OCI-LY1 (cell line): ENCODE results near the gene SMYD1.

Experiments used
- H2AFZ ChIP-seq: fragments of 200-600 bp; sonication (generic), shearing (Covaris generic); 2 replicates; pipeline ENCODE4 v1.6.0; 2014; ENCODE audit warnings: antibody characterized with exemption, mild to moderate bottlenecking, low read length
- H3F3A ChIP-seq: fragments of 200-600 bp; sonication (generic), shearing (Covaris generic); 2 replicates; pipeline ENCODE4 v1.6.0; 2014; ENCODE audit warnings: mild to moderate bottlenecking, antibody characterized with exemption, low read length, moderate library complexity; ENCODE audit not compliant: insufficient read depth
- H3K27ac ChIP-seq: fragments of 200-600 bp; sonication (generic); 2 replicates; pipeline ENCODE4 v1.5.1; 2014; ENCODE audit warnings: low read length, mixed run types, mild to moderate bottlenecking, low read depth; ENCODE audit not compliant: poor library complexity, severe bottlenecking
- H3K27me3 ChIP-seq: fragments of 200-600 bp; sonication (generic); 2 replicates; pipeline ENCODE4 v1.6.0; 2014; ENCODE audit warnings: antibody characterized with exemption, mild to moderate bottlenecking, low read length, moderate library complexity; ENCODE audit not compliant: insufficient read depth
- H3K36me3 ChIP-seq: fragments of 200-600 bp; sonication (generic); 2 replicates; pipeline ENCODE4 v1.6.1; 2014; ENCODE audit warnings: mild to moderate bottlenecking, antibody characterized with exemption, low read length, moderate library complexity, mixed read lengths; ENCODE audit not compliant: insufficient read depth
- H3K4me1 ChIP-seq: fragments of 200-600 bp; sonication (generic); 2 replicates; pipeline ENCODE4 v1.5.1; 2014; ENCODE audit warnings: mild to moderate bottlenecking, low read length, moderate library complexity; ENCODE audit not compliant: insufficient read depth, severe bottlenecking
- H3K4me2 ChIP-seq: fragments of 200-600 bp; sonication (generic), shearing (Covaris generic); 2 replicates; pipeline ENCODE4 v1.6.1; 2014; ENCODE audit warnings: low read length
- H3K4me3 ChIP-seq: fragments of 200-600 bp; sonication (generic); 2 replicates; pipeline ENCODE4 v1.5.1; 2014; ENCODE audit warnings: low read length, low read depth, mild to moderate bottlenecking, mixed read lengths; ENCODE audit not compliant: poor library complexity, severe bottlenecking
- H3K79me2 ChIP-seq: fragments of 200-600 bp; shearing (Covaris generic); 2 replicates; pipeline ENCODE4 v1.6.1; 2016; ENCODE audit warnings: mixed run types, low read length, mixed read lengths; ENCODE audit not compliant: insufficient read depth
- H3K9ac ChIP-seq: fragments of 200-600 bp; sonication (generic), shearing (Covaris generic); 2 replicates; pipeline ENCODE4 v1.6.1; 2014; ENCODE audit warnings: mild to moderate bottlenecking, low read length, mixed read lengths
- H3K9me2 ChIP-seq: fragments of 200-600 bp; sonication (generic), shearing (Covaris generic); 2 replicates; pipeline ENCODE4 v1.6.1; 2014; ENCODE audit warnings: low read depth, mild to moderate bottlenecking, low read length, mixed read lengths
- H3K9me3 ChIP-seq: fragments of 200-600 bp; shearing (Covaris generic); 2 replicates; pipeline ENCODE4 v1.6.1; 2014; ENCODE audit warnings: low read length, mixed read lengths
- H4K20me1 ChIP-seq: fragments of 200-600 bp; sonication (generic), shearing (Covaris generic); 2 replicates; pipeline ENCODE4 v1.6.0; 2016; ENCODE audit warnings: mild to moderate bottlenecking, low read length; ENCODE audit not compliant: insufficient read depth
- CTCF ChIP-seq: fragments of 200-600 bp; sonication (generic), shearing (Covaris generic); IDR thresholded peaks from 2 replicates; pipeline ENCODE4 v1.5.1; 2017; ENCODE audit warnings: mild to moderate bottlenecking, antibody characterized with exemption, low read length, moderate library complexity, mixed read lengths
- EZH2 ChIP-seq: fragments of 200-600 bp; sonication (generic), shearing (Covaris generic); IDR thresholded peaks from 2 replicates; pipeline ENCODE4 v1.8.0; 2017; ENCODE audit warnings: borderline replicate concordance, mixed run types, mild to moderate bottlenecking, antibody characterized with exemption, low read length, moderate library complexity, mixed read lengths

The SMYD1 gene

GRCh38 chr2:88117973-88118372 is 50.3 kb downstream of the SMYD1 start:
- Histone ChIP-seq H3K36me3 (no peaks in the 10 kb centered on the region), H3F3A (no peaks in the 10 kb centered on the region), H3K4me1 (no peaks in the 10 kb centered on the region), H3K9me3 (no peaks in the 10 kb centered on the region), H4K20me1 (no peaks in the 10 kb centered on the region), H3K27ac (no peak overlapping the region), H3K9ac (no peak overlapping the region), H3K27me3 (peaks cover 6% of the 10 kb centered on the region; the same call in 1 of the 2 replicates), H3K4me3 (no peak overlapping the region), H3K9me2 (no peaks in the 10 kb centered on the region), H2AFZ (no peak overlapping the region), H3K79me2 (no peaks in the 10 kb centered on the region), H3K4me2 (no peak overlapping the region)
- TF ChIP-seq EZH2 = no peak
- no peak for TF ChIP-seq CTCF

- H3K27me3 ChIP-seq = peaks cover 6% of the 10 kb centered on the region; the same call in 1 of the 2 replicates
- TF ChIP-seq CTCF (no peak), EZH2 (no peak)
Observed at GRCh38 chr2:88121678-88122077, 54.1 kb downstream of the SMYD1 start.

GRCh38 chr2:88122141-88122884 is 54.7 kb downstream of the SMYD1 start:
- H4K20me1 ChIP-seq = no peaks in the 10 kb centered on the region
- TF ChIP-seq CTCF (no peak), EZH2 (no peak)
- H3K9me2 ChIP-seq = no peaks in the 10 kb centered on the region
- H3K36me3 ChIP-seq = no peaks in the 10 kb centered on the region
- H3K27ac ChIP-seq = no peak overlapping the region
- H3K9ac ChIP-seq = no peak overlapping the region
- no peaks in the 10 kb centered on the region for H3K9me3 ChIP-seq
- no peaks in the 10 kb centered on the region for H3K79me2 ChIP-seq
- no peak overlapping the region for H3K4me3 ChIP-seq
- peaks cover 2% of the 10 kb centered on the region; the same call in 1 of the 2 replicates for H3K27me3 ChIP-seq
- no peaks in the 10 kb centered on the region for H3F3A ChIP-seq
- no peak overlapping the region for H2AFZ ChIP-seq
- no peaks in the 10 kb centered on the region for H3K4me1 ChIP-seq
- no peak overlapping the region for H3K4me2 ChIP-seq

More at GRCh38 chr2:88121678-88122077, 54.1 kb downstream of the SMYD1 start:
- Histone ChIP-seq H3K4me3 (no peak overlapping the region), H3K4me2 (no peak overlapping the region), H3K27ac (no peak overlapping the region), H2AFZ (no peak overlapping the region), H3K9me2 (no peaks in the 10 kb centered on the region), H3K36me3 (no peaks in the 10 kb centered on the region), H3F3A (no peaks in the 10 kb centered on the region), H3K79me2 (no peaks in the 10 kb centered on the region), H3K9me3 (no peaks in the 10 kb centered on the region), H4K20me1 (no peaks in the 10 kb centered on the region), H3K9ac (no peak overlapping the region), H3K4me1 (no peaks in the 10 kb centered on the region)
